ENCODE data around the gene CBX7.

The CBX7 gene

GRCh38 chr22:39092111-39092862 is 60.2 kb downstream of the CBX7 start:
- DNase-seq (ENCODE audit: low read depth in 2 of 2), result no peak

DNA sequence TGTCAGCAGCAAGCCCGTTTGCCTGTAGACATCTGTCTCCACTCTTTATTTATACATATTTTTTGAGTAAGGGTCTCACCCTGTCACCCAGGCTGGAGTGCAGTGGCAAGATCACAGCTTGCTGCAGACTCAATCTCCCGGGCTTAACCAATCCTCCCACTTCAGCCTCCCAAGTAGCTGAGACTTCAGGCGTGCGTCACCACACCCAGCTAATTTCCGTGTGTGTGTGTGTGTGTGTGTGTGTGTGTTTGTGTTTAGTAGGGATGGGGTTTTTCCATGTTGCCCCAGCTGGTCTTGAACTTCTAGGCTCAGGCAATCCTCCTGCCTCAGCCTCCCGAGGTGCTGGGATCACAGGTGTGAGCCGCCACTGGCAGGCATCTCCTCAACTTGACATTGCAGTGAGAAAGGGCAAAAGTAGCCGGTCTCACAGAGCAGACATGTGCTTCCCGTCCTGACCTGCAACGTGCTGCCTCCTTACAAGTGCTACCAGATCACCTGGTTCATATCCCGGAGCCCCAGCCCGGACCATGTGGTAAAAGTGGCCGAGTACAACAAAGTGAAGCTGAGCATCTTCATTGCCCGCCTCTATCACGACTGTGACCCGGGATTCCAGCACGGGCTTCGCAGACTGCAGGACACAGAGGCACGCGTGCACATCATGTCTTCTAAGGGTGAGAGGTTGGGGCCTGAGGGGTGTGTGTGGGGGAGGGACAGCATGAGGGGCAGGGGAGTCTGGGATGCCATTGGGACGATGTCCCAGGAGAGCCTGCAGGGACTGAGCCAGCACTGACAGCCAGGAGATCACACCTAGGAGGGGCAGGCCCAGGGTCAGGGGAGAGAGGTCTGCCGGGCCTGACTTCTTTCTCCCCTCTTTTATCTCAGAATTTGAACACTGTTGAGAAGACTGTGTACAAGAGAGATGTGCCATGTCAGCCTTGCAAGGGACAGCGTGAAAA is 61.1 kb downstream of the CBX7 start:
- DNase-seq (ENCODE audit: low read depth in 2 of 2), result no peak

- DNase-seq (ENCODE audit: low read depth in 2 of 2), result peak in 1 of 2 donors; percentile 73
Observed at GRCh38 chr22:39090426-39091064, 61.9 kb downstream of the CBX7 start.

DNA sequence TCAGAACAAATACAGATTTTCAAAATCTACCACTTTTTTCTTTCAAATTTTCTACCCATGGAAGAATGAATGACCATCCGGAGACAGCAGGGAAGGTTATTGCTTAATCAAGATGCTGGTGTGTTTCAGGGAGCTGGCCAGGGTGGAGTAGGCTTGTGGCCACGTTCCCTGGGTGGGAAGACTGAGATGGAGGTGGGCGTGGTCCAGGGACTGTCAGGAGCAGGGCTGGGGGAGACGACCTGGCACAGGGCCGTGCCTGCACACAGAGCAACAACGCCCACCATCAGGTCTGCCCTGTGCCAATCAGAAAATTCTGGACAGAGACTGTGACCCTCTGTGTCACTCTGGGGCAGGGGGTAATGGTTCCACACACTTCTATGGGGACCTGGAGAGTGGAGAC is 62.6 kb downstream of the CBX7 start:
- DNase-seq (ENCODE audit: low read depth in 2 of 2), result no peak

GRCh38 chr22:39088685-39089032 is 63.8 kb downstream of the CBX7 start:
- DNase-seq (ENCODE audit: low read depth in 2 of 2), result no peak

GRCh38 chr22:39087881-39088684 is 64.4 kb downstream of the CBX7 start:
- no peak for DNase-seq (ENCODE audit: low read depth in 2 of 2)

GRCh38 chr22:39087098-39087497 is 65.4 kb downstream of the CBX7 start:
- no peak for DNase-seq (ENCODE audit: low read depth in 2 of 2)

DNA sequence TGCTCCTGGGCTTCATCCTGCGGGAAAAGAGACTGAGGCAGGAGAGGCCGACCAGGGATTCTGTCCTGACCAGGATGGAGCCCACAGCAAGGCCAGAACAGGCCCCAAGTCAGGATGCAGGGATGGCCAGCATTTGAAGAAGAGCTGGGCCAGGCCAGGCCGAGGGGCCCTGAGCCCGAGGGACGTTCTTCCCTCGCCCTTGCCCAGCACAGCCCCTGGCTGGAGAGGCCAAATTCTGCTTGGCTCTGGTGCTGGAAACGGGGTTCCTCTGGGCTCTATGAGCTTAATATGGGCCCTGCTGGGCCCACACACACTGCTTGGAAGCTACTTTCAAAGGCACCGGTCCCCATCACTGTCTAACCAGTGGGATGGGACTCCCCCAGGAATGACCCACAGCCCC is 67.8 kb downstream of the CBX7 start:
- no peak for DNase-seq (ENCODE audit: low read depth in 2 of 2)

DNA sequence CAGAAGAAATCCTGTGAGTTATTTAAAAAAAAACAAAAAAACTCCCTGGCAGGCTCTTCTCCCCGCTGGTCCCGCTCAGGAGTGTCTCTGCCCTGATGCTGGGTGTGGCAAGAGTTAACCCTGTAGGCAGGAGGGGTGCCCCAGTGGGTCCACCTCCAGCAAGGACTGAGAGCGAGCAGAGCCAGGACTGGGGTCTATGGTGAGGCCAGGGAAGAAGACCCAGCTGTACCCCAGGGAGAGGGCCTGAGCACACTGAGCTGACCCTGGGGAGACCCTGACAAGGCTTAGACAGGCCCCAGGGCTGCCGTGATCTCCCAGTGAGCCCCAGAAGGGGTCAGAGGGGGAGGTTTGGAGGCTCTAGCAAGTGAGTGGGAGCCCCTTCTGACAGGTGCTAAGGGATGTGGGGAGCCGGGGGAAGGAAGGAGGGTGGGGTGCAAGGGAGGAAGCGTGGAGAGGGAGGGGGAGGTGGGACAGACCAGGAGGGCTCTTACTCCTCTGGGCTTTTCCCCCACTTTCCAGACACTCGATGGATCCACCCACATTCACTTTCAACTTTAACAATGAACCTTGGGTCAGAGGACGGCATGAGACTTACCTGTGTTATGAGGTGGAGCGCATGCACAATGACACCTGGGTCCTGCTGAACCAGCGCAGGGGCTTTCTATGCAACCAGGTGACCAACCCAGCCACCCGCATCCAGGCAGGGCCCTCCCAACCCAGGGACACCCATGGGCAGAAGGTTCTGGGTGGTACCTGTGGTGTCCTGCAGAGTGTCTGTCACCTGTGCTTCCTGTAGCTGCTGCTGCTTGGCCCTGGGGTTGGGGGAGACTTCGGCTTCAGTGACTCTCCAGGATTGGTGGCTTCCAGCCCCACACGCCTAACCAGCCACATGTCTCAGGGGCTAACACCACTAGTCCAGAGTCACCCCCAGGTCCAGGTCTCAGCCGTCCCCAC is 69.0 kb downstream of the CBX7 start:
- no peak for DNase-seq (ENCODE audit: low read depth in 2 of 2)

DNA sequence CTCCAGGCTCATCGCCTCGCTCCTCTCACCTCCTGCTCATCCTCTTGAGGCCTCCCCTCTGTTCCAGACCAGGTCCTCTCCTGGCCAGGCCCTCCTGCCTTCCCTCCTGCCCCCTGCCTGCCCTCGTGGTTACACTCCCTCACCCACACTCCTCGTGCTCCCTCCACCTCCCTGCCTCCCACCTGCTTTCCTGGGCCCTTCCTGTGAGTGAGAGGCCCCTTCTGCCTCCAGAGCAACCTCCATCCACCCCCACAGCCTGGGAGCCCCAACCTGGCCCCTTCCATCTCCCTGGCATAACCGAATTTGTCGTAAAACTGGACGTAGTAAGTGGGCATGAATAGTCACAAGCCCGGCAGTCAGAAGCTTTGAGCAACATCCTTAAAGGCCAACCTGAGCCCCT is 70.9 kb downstream of the CBX7 start:
- no peak for DNase-seq (ENCODE audit: low read depth in 2 of 2)

GRCh38 chr22:39081016-39081415 is 71.5 kb downstream of the CBX7 start:
- DNase-seq (ENCODE audit: low read depth in 2 of 2), result no peak

Measured in stimulated activated CD4-positive, alpha-beta T cell treated with anti-CD3 and anti-CD28 coated beads, Interleukin-1b, Interleukin-23, amount 100 ng/mL, for 1 hour (primary cell).